Liver (tissue), 9 donors: Measurements from ENCODE around the gene PGS1. TPM values are rescaled to one million over a fixed set of nuclear protein-coding genes. Genes with fewer than 3 reads are reported as not detected.

Source experiments
- DNase-seq: peaks from one replicate; pipeline ENCODE4 v3.0.0-alpha.2; 2017; ENCODE audit warnings: low spot score
- H3K27ac ChIP-seq, 2 donors: one replicate each; pipeline ENCODE4 v1.7.0; 2013; ENCODE audit warnings: inconsistent platforms in 2 of 2, low read length in 2 of 2, control low read depth in 1 of 2, low read depth in 1 of 2, mild to moderate bottlenecking in 1 of 2
- H3K27me3 ChIP-seq, 4 donors: one replicate each; pipeline versions ENCODE4 v1.6.1 to v1.7.0; 2013; ENCODE audit warnings: low read length in 3 of 4, inconsistent platforms in 1 of 4, mild to moderate bottlenecking in 1 of 4, moderate library complexity in 1 of 4; ENCODE audit not compliant: control insufficient read depth in 4 of 4, insufficient read depth in 4 of 4
- H3K36me3 ChIP-seq, 4 donors: one replicate each; pipeline versions ENCODE4 v1.6.1 to v1.7.0; 2013; ENCODE audit warnings: low read length in 3 of 4, mild to moderate bottlenecking in 3 of 4, low read depth in 1 of 4, moderate library complexity in 1 of 4; ENCODE audit not compliant: control insufficient read depth in 4 of 4, insufficient read depth in 3 of 4
- H3K4me1 ChIP-seq, 4 donors: one replicate each; pipeline versions ENCODE4 v1.6.1 to v1.7.0; 2013; ENCODE audit warnings: low read length in 3 of 4, mild to moderate bottlenecking in 3 of 4, moderate library complexity in 1 of 4; ENCODE audit not compliant: control insufficient read depth in 4 of 4, insufficient read depth in 4 of 4
- H3K4me3 ChIP-seq, 3 donors: one replicate each; pipeline versions ENCODE4 v1.6.1 to v1.7.0; 2013; ENCODE audit warnings: low read length in 3 of 3, control low read depth in 1 of 3, low read depth in 1 of 3, mild to moderate bottlenecking in 1 of 3
- H3K9ac ChIP-seq, 2 donors: one replicate each; pipeline ENCODE4 v1.7.0; 2013; ENCODE audit warnings: low read length in 2 of 2, mild to moderate bottlenecking in 2 of 2, moderate library complexity in 2 of 2, control low read depth in 1 of 2, low read depth in 1 of 2
- H3K9me3 ChIP-seq, 4 donors: one replicate each; pipeline versions ENCODE4 v1.6.1 to v1.7.0; 2013; ENCODE audit warnings: low read length in 3 of 4; ENCODE audit not compliant: control insufficient read depth in 4 of 4
- EGR1 ChIP-seq, 2 donors: IDR thresholded peaks; 2 replicates each; pipeline ENCODE4 v1.6.1; 2016 to 2018; ENCODE audit warnings: antibody characterized with exemption in 2 of 2, low read depth in 2 of 2
- FOXA1 ChIP-seq: IDR thresholded peaks from 2 replicates; pipeline ENCODE4 v1.6.1; 2016; ENCODE audit warnings: antibody characterized with exemption
- FOXA2 ChIP-seq: IDR thresholded peaks from 2 replicates; pipeline ENCODE4 v1.6.1; 2016; ENCODE audit warnings: antibody characterized with exemption
- HNF4A ChIP-seq, 2 donors: conservative IDR thresholded peaks; 2 replicates each; pipeline ENCODE4 v1.6.1; 2016; ENCODE audit warnings: antibody characterized with exemption in 2 of 2, mild to moderate bottlenecking in 2 of 2
- HNF4G ChIP-seq: IDR thresholded peaks from 2 replicates; pipeline ENCODE4 v1.6.1; 2016; ENCODE audit warnings: antibody characterized with exemption
- JUND ChIP-seq, 2 donors: IDR thresholded peaks; 2 replicates each; pipeline ENCODE4 v1.6.1; 2016; ENCODE audit warnings: antibody characterized with exemption in 2 of 2
- NR2F2 ChIP-seq: IDR thresholded peaks from 2 replicates; pipeline ENCODE4 v1.6.1; 2016; ENCODE audit warnings: antibody characterized with exemption
- RAD21 ChIP-seq, 2 donors: IDR thresholded peaks; 2 replicates each; pipeline ENCODE4 v1.6.1; 2016; ENCODE audit warnings: antibody characterized with exemption in 2 of 2, mild to moderate bottlenecking in 2 of 2
- RXRA ChIP-seq, 2 donors: IDR thresholded peaks; 2 replicates each; pipeline ENCODE4 v1.6.1; 2017 to 2018; ENCODE audit warnings: antibody characterized with exemption in 2 of 2, mild to moderate bottlenecking in 1 of 2
- SP1 ChIP-seq: IDR thresholded peaks from 2 replicates; pipeline ENCODE4 v1.6.1; 2018; ENCODE audit warnings: antibody characterized with exemption, mild to moderate bottlenecking
- TAF1 ChIP-seq: conservative IDR thresholded peaks from 2 replicates; pipeline ENCODE4 v1.6.1; 2016; ENCODE audit warnings: antibody characterized with exemption, mild to moderate bottlenecking
- YY1 ChIP-seq: IDR thresholded peaks from 2 replicates; pipeline ENCODE4 v1.6.1; 2016; ENCODE audit warnings: antibody characterized with exemption, mild to moderate bottlenecking
- WGBS: extraction: QIAGEN DNeasy Blood & Tissue Kit; methylation state at CpG from one replicate; pipeline ENCODE4 v1.1.7; 2013; 5-methylcytosine and 5-hydroxymethylcytosine counted together
- polyA plus RNA-seq, 2 donors: library from polyadenylated mRNA; stranded (reverse) in 1 of 2; unstranded in 1 of 2; fragments of 200-250 nt in 1 of 2; fragments of >200 nt in 1 of 2; fragmentation: Nextera tagmentation in 1 of 2; extraction: Ambion mirVana in 1 of 2; gene quantifications; one replicate each; pipeline versions ENCODE4 v1.2.1 to v1.2.3, GENCODE V29; 2013 to 2015
- total RNA-seq, 2 donors: library from RNA; depleted of rRNA; stranded (reverse); fragments of >200 nt; gene quantifications; one replicate each; pipeline ENCODE4 v1.2.3, GENCODE V29; 2014
- TF ChIP-seq, protein P1 (sequence below): fragments of 150-350 bp; IDR thresholded peaks from 2 replicates; pipeline ENCODE4 v1.5.1; 2017; ENCODE audit warnings: improper control_type of control experiment, low read depth, low read length; ENCODE audit not compliant: missing input control
- TF ChIP-seq, protein P2 (sequence below): IDR thresholded peaks from 2 replicates; pipeline ENCODE4 v1.6.1; 2016; ENCODE audit warnings: antibody characterized with exemption
- TF ChIP-seq, protein P3 (sequence below): IDR thresholded peaks from 2 replicates; pipeline ENCODE4 v1.6.1; 2016; ENCODE audit warnings: antibody characterized with exemption
- TF ChIP-seq, protein P4 (sequence below): IDR thresholded peaks from 2 replicates; pipeline ENCODE4 v1.6.1; 2016; ENCODE audit warnings: antibody characterized with exemption
- TF ChIP-seq, protein P5 (sequence below): IDR thresholded peaks from 2 replicates; pipeline ENCODE4 v1.6.1; 2016; ENCODE audit warnings: antibody characterized with exemption, mild to moderate bottlenecking
- donor health status: healthy.
- donor health status: healthy.
- donor health status: healthy.
- donor health status: healthy.
- donor health status: healthy.

PGS1 gene
- total and polyA plus RNA-seq, 4 donors: 8.1 to 24.1 (median 12.2) TPM

DNA sequence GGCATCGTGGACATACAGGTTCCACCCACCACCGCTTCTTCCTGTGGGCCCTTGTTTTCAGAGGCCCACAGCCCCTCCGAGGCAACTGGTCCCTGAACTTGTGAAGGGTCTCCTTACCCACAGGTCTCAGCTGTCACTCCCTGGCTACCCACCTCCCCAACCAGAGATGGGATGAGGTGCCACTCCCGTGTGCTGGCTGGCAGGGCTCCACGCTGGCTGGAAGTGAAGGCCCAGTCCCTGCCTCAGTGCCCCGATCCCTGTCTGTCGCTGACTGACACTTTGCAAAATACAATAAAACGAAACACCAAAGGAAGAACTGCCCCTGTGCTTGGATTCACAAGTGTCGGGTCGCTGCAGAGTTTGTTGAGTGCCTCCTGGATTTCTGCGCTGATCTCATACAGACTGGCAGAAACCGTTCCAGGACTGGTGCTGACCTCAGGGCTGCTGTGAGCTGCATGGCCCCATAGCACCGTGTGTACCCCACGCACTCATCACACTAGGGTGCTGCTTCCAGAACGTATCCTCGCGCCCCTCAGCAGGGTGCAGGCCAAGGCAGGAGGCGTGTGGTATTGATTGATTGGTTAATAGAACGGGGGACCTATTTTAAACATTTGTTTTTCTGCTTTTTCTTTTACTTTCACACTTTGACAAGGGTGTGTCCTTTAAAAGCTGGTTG lies 57.0 kb downstream of the PGS1 start:
- no peaks in the 10 kb centered on the region for H3K27me3 ChIP-seq
- DNase-seq: no peak
- WGBS: 79% methylated on average over 19 of the region's 19 CpGs

DNA sequence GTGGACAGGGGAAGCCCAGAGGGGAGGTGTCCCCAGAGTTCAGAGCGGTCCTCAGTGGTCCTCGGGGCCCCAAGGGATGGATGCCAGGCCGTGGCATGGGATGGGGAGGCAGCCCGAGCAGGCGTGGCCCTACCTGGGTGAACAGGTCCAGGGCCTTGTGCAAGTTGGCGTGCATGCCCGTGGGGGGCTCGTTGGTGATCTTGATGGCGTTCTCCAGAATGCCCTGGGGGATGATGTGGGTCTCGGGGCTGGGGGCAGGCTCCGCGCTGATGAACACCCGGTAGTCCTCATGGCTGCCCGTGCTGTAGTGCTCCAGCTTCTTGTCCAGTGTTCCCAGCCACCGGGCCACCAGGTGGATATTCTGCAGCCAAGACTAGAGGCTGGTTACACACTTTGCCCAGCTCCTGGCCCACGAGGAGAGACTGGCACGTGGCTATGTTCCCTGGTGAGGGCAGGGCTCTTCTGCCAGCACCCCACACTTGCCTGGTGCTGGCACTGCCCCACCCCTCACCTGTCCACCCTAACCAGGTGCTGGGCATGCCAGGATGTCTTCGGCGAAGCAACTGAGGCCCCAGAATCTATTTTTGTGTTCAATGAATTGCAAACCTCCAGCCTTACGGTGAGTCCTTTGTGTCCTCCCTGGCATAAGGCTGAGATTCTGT lies 59.2 kb downstream of the PGS1 start:
- no peaks in the 10 kb centered on the region for H3K9me3 ChIP-seq
- WGBS: 88% methylated on average over 20 of the region's 20 CpGs
- H3K9ac ChIP-seq: no peak overlapping the region
- no peaks in the 10 kb centered on the region for H3K36me3 ChIP-seq
- DNase-seq: no peak
- TF ChIP-seq SP1 (no peak), FOXA2 (no peak), JUND (IDR thresholded peaks at IDR 0.05) (no peak)
- H3K4me3 ChIP-seq: no peak overlapping the region
- no peak overlapping the region for H3K27ac ChIP-seq
- H3K27me3 ChIP-seq: no peaks in the 10 kb centered on the region
- H3K4me1 ChIP-seq: peaks cover 0 to 4% (median 2%) of the 10 kb centered on the region in 4 donors

More for the DNA sequence above, 57.0 kb downstream of the PGS1 start:
- Histone ChIP-seq H3K4me1 (peaks cover 2 to 10% (median 5%) of the 10 kb centered on the region in 4 donors), H3K27ac (no peak overlapping the region), H3K36me3 (no peaks in the 10 kb centered on the region), H3K9me3 (no peaks in the 10 kb centered on the region), H3K4me3 (no peak overlapping the region), H3K9ac (no peak overlapping the region)
- TF ChIP-seq YY1 (no peak), SP1 (no peak), HNF4G (no peak), RXRA (IDR thresholded peaks at IDR 0.05) (no peak), NR2F2 (no peak)
- TF ChIP-seq, protein P1, sequence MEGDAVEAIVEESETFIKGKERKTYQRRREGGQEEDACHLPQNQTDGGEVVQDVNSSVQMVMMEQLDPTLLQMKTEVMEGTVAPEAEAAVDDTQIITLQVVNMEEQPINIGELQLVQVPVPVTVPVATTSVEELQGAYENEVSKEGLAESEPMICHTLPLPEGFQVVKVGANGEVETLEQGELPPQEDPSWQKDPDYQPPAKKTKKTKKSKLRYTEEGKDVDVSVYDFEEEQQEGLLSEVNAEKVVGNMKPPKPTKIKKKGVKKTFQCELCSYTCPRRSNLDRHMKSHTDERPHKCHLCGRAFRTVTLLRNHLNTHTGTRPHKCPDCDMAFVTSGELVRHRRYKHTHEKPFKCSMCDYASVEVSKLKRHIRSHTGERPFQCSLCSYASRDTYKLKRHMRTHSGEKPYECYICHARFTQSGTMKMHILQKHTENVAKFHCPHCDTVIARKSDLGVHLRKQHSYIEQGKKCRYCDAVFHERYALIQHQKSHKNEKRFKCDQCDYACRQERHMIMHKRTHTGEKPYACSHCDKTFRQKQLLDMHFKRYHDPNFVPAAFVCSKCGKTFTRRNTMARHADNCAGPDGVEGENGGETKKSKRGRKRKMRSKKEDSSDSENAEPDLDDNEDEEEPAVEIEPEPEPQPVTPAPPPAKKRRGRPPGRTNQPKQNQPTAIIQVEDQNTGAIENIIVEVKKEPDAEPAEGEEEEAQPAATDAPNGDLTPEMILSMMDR: no peak
- TF ChIP-seq, protein P2, sequence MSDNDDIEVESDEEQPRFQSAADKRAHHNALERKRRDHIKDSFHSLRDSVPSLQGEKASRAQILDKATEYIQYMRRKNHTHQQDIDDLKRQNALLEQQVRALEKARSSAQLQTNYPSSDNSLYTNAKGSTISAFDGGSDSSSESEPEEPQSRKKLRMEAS: no peak

DNA sequence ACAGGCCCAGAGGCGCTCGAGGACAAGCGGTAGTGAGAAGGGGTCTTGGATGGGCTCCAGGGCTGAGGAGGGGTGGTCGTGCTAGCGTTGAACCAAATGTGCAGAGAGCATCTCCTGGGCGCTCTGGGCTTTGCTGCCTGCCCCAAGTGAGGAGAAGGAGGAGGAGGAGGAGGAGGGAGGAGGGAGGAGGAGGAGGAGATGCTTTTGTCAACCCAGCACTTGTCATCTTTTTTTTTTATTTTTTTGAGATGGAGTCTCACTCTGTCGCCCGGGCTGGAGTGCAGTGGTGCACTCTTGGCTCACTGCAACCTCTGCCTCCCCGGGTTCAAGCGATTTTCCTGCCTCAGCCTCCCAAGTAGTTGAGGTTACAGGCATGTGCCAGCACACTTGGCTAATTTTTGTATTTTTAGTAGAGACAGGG lies 59.8 kb downstream of the PGS1 start:
- Histone ChIP-seq H3K36me3 (no peaks in the 10 kb centered on the region), H3K27me3 (no peaks in the 10 kb centered on the region)
- 91% methylated on average over 10 of the region's 10 CpGs for WGBS
- TF ChIP-seq TAF1: no peak
- no peak for TF ChIP-seq RAD21 (IDR thresholded peaks at IDR 0.05)
- TF ChIP-seq EGR1 (IDR thresholded peaks at IDR 0.05; ENCODE audit: low read depth in 2 of 2): no peak
- TF ChIP-seq, protein P3, sequence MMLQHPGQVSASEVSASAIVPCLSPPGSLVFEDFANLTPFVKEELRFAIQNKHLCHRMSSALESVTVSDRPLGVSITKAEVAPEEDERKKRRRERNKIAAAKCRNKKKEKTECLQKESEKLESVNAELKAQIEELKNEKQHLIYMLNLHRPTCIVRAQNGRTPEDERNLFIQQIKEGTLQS: no peak
- TF ChIP-seq SP1: no peak
- no peak for TF ChIP-seq FOXA1
- TF ChIP-seq, protein P1: no peak
- TF ChIP-seq NR2F2: no peak
- no peak for TF ChIP-seq JUND (IDR thresholded peaks at IDR 0.05)
- TF ChIP-seq, protein P4, sequence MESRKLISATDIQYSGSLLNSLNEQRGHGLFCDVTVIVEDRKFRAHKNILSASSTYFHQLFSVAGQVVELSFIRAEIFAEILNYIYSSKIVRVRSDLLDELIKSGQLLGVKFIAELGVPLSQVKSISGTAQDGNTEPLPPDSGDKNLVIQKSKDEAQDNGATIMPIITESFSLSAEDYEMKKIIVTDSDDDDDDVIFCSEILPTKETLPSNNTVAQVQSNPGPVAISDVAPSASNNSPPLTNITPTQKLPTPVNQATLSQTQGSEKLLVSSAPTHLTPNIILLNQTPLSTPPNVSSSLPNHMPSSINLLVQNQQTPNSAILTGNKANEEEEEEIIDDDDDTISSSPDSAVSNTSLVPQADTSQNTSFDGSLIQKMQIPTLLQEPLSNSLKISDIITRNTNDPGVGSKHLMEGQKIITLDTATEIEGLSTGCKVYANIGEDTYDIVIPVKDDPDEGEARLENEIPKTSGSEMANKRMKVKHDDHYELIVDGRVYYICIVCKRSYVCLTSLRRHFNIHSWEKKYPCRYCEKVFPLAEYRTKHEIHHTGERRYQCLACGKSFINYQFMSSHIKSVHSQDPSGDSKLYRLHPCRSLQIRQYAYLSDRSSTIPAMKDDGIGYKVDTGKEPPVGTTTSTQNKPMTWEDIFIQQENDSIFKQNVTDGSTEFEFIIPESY: no peak
- no peak for TF ChIP-seq HNF4A (conservative IDR thresholded peaks at IDR 0.05)
- TF ChIP-seq FOXA2: no peak
- TF ChIP-seq, protein P5, sequence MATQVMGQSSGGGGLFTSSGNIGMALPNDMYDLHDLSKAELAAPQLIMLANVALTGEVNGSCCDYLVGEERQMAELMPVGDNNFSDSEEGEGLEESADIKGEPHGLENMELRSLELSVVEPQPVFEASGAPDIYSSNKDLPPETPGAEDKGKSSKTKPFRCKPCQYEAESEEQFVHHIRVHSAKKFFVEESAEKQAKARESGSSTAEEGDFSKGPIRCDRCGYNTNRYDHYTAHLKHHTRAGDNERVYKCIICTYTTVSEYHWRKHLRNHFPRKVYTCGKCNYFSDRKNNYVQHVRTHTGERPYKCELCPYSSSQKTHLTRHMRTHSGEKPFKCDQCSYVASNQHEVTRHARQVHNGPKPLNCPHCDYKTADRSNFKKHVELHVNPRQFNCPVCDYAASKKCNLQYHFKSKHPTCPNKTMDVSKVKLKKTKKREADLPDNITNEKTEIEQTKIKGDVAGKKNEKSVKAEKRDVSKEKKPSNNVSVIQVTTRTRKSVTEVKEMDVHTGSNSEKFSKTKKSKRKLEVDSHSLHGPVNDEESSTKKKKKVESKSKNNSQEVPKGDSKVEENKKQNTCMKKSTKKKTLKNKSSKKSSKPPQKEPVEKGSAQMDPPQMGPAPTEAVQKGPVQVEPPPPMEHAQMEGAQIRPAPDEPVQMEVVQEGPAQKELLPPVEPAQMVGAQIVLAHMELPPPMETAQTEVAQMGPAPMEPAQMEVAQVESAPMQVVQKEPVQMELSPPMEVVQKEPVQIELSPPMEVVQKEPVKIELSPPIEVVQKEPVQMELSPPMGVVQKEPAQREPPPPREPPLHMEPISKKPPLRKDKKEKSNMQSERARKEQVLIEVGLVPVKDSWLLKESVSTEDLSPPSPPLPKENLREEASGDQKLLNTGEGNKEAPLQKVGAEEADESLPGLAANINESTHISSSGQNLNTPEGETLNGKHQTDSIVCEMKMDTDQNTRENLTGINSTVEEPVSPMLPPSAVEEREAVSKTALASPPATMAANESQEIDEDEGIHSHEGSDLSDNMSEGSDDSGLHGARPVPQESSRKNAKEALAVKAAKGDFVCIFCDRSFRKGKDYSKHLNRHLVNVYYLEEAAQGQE: no peak
- TF ChIP-seq HNF4G: no peak

More for the DNA sequence above, 59.8 kb downstream of the PGS1 start:
- Histone ChIP-seq H3K27ac (no peak overlapping the region), H3K9ac (no peak overlapping the region), H3K4me3 (no peak overlapping the region), H3K4me1 (no peaks in the 10 kb centered on the region), H3K9me3 (no peaks in the 10 kb centered on the region)
- DNase-seq: no peak
